Astrocyte (in vitro differentiated cells and primary cell): ENCODE results near the gene HAUS3.

Source experiments
- EZH2 ChIP-seq: IDR thresholded peaks from 2 replicates; pipeline ENCODE4 v1.6.1; 2012; ENCODE audit warnings: mild to moderate bottlenecking, low read length, inconsistent platforms; ENCODE audit not compliant: insufficient read depth
- TF ChIP-seq, protein P1 (sequence below): IDR thresholded peaks from 2 replicates; pipeline ENCODE4 v1.5.1; 2011; ENCODE audit warnings: low read depth, mild to moderate bottlenecking, inconsistent platforms, low read length, moderate library complexity; ENCODE audit not compliant: insufficient read depth

GRCh38 chr4:2250357-2251072 is 8.6 kb upstream of the HAUS3 start:
- TF ChIP-seq, protein P1, sequence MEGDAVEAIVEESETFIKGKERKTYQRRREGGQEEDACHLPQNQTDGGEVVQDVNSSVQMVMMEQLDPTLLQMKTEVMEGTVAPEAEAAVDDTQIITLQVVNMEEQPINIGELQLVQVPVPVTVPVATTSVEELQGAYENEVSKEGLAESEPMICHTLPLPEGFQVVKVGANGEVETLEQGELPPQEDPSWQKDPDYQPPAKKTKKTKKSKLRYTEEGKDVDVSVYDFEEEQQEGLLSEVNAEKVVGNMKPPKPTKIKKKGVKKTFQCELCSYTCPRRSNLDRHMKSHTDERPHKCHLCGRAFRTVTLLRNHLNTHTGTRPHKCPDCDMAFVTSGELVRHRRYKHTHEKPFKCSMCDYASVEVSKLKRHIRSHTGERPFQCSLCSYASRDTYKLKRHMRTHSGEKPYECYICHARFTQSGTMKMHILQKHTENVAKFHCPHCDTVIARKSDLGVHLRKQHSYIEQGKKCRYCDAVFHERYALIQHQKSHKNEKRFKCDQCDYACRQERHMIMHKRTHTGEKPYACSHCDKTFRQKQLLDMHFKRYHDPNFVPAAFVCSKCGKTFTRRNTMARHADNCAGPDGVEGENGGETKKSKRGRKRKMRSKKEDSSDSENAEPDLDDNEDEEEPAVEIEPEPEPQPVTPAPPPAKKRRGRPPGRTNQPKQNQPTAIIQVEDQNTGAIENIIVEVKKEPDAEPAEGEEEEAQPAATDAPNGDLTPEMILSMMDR, result no peak
- no peak for TF ChIP-seq EZH2
